LNCaP clone FGC (cell line): ENCODE measurements around the gene CDCA3.

Experiments
- DNase-seq: peaks from one replicate; pipeline ENCODE4 v3.0.0-alpha.2; 2011; ENCODE audit warnings: low read depth
- H3K4me3 ChIP-seq: 2 replicates; pipeline ENCODE4 v1.5.1; 2011; ENCODE audit warnings: mild to moderate bottlenecking, low read depth, low read length, control low read depth
- CTCF ChIP-seq: IDR thresholded peaks from 2 replicates; pipeline ENCODE4 v1.5.1; 2012; ENCODE audit warnings: mild to moderate bottlenecking; ENCODE audit not compliant: control insufficient read depth, insufficient read depth; ENCODE audit errors: extremely low read depth

The CDCA3 gene

GRCh38 chr12:6829536-6830220 is 21.4 kb downstream of the CDCA3 start:
- H3K4me3 ChIP-seq, result no peak overlapping the region
- no peak for DNase-seq
- no peak for TF ChIP-seq CTCF

GRCh38 chr12:6828781-6829535 is 22.1 kb downstream of the CDCA3 start:
- H3K4me3 ChIP-seq, result peak overlapping the region; percentile 23
- DNase-seq, result no peak
- no peak for TF ChIP-seq CTCF

- TF ChIP-seq CTCF, result peak; percentile 25; the same call in 1 of the 2 replicates
- H3K4me3 ChIP-seq, result peak within 1 kb of the TSS; percentile 23
- DNase-seq, result no peak
These were observed 22.9 kb downstream of the CDCA3 start, which contains the start of gene P3H3 for GRCh38 chr12:6827982-6828780. Gene P3H3 (plus strand): TSS chr12:6828407. CDS start chr12:6828441, 34 bp downstream.

DNA sequence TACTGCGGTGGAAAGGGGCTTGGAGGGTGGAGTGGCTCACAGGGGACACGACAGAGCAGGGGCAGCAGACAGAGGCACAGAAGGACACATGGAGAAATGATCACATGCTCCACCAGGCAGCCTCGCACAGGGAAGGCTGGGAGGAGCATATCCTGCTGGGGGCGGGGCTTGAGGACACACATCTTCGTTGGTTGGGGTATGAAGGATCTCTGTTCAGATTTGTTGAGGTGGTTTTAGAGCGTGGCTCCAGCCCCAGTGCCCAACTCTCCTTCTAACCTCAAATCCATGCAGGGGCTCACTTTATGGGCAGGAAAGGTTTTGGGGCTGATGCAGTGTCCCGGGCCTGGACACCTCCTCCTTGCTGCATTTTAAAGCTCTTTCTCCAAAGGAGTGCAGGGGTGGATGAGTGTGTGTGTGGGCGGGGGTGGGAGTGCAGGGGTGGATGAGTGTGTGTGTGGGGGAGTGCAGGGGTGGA is 23.6 kb downstream of the CDCA3 start:
- no peak overlapping the region for H3K4me3 ChIP-seq
- no peak for DNase-seq
- no peak for TF ChIP-seq CTCF

DNA sequence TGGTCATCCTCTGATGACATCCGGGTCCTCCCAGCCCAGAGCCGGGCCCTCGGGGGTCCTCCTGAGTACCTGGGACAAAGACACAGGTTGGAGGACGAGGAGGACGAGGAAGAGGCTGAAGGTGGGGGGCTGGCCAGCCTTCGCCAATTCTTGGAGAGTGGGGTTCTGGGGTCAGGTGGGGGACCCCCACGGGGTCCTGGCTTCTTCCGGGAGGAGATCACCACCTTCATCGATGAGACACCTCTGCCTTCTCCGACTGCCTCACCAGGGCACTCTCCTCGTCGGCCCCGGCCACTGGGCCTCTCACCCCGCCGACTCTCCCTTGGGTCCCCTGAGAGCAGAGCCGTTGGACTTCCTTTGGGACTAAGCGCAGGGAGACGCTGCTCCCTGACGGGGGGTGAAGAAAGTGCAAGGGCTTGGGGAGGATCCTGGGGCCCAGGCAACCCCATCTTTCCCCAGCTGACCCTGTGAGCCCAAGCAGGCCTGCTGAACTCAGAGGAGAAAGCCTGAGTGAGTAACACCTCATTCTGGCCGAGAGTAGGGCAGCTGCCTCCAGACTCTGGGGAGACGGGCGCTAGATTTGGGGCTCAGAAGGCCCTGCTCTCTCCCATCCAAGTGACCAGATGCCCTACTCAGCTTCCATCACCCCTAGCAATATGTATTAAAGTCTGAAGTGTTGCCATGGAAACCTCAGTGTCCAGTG is 24.2 kb downstream of the CDCA3 start:
- no peak for TF ChIP-seq CTCF
- DNase-seq, result no peak
- H3K4me3 ChIP-seq, result no peak overlapping the region

DNA sequence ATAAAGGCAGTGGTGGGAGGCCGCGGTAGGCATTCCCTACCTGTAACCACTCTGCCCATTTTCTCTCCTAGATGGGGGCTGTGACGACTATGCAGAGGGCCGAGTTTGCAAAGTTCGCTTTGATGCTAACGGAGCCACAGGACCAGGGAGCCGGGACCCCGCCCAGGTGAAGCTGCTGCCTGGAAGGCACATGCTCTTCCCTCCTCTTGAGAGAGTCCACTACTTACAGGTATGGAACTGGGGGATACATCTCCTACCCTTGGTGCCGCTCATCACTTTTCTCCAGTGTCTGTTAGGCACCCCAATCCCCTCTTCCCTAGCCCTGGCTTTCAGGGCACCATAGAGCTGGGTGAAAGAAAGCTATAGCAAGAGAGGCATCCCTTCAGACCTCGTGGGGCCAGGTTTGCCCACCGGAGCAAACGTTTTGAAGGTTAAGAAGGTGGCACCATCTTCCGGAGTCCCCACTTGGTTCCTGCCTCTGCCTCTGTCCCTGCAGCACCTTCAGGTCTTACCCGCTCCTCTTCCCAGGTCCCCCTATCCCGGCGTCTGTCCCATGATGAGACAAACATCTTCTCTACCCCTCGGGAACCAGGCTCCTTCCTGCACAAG is 24.9 kb downstream of the CDCA3 start:
- DNase-seq, result no peak
- no peak for TF ChIP-seq CTCF
- H3K4me3 ChIP-seq, result no peak overlapping the region
